ENCODE measurements around the gene NDUFC2.
"Not testable (repeated sequence)": the region's sequence is repeated elsewhere in the genome, so short reads cannot be mapped to it uniquely, and the experiment has no call there.

NDUFC2 gene

GRCh38 chr11:78079232-78080083, at the start of gene NDUFC2:
Gene NDUFC2 (minus strand): TSS chr11:78079862. CDS start chr11:78079744, 118 bp downstream.
- peak; percentile 73 for DNase-seq

- DNase-seq, result no peak
These were observed 47.7 kb upstream of the NDUFC2 start for GRCh38 chr11:78127403-78127802.

- DNase-seq, result no peak
These were observed 33.1 kb upstream of the NDUFC2 start for GRCh38 chr11:78112582-78113275.

- no peak for DNase-seq
These were observed 31.6 kb upstream of the NDUFC2 start for GRCh38 chr11:78111298-78111697.

GRCh38 chr11:78110830-78111229, 31.2 kb upstream of the NDUFC2 start:
- no peak for DNase-seq

GRCh38 chr11:78110351-78110750, 30.7 kb upstream of the NDUFC2 start:
- no peak for DNase-seq

GRCh38 chr11:78109081-78110015, 29.7 kb upstream of the NDUFC2 start:
- DNase-seq, result no peak

DNA sequence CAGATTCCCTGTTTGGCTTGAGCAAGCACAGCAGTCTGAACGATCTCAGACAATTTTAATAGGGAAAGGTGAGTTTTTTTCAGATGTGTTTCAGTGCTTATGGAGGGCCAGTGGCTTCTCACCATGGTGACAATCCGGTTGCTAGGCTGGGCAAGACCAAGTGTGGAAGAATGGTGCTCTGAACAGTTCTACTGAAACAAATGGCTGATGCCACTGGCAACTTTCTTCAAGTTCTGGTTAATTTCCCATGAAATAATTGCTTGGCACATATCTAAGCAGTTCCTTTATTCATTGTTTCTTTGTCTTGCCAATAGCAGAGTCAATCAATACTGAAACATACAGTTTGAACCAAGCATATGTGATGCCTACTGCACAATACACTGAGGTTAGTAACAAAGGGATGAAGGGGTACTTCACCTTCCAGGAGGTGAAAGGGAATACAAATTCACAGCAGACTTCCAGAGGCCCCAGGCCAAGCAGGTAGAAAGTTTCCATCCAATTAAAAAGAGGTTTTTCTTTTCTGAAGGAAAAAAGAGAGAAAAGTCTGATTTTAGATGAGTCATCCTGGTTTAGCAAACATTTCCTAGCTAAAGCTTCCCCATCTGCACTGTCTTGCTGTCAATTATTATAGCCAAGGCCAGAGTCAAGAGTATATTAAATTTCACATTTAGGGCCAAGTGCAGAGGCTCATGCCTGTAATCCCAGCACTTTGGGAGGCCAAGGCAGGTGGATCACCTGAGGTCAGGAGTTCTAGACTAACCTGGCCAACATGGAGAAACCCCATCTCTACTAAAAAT, 21.2 kb upstream of the NDUFC2 start:
- DNase-seq, result no peak

GRCh38 chr11:78100261-78100660, 20.6 kb upstream of the NDUFC2 start:
- no peak for DNase-seq

GRCh38 chr11:78099666-78100065, 20.0 kb upstream of the NDUFC2 start:
- no peak for DNase-seq

DNA sequence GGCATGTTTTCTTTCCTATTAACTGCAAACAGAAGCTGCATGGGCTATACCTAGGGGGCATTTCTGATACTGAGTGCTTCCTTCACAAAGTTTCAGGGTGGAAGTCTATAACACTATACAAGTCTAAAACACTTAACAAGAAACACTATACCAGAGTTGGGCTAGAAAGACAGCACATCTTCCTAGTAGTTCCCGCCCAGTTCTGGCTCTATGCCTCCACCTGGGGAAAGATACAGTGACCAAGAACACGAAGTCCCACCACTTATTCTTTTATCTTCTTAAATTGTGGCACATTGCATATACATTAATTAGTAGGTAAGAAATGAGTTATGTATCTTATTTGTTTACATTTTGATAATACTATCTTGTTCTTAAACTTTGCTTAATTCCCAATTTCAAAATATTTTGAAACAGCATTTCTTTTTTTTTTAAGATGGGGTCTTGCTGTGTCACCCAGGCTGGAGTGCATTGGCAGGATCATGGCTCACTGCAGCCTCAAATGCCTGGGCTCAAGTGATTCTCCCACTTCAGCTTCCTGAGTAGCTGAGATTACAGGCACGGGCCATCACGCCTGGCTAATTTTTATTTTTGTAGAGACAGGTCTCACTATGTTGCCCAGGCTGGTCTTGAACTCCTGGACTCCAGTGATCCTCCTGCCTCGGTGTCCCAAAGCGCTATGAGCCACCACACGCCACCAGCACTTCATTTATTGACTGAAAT, 18.2 kb upstream of the NDUFC2 start:
- DNase-seq, result no peak

- no peak for DNase-seq
These were observed 14.6 kb upstream of the NDUFC2 start for GRCh38 chr11:78094250-78094649.

DNA sequence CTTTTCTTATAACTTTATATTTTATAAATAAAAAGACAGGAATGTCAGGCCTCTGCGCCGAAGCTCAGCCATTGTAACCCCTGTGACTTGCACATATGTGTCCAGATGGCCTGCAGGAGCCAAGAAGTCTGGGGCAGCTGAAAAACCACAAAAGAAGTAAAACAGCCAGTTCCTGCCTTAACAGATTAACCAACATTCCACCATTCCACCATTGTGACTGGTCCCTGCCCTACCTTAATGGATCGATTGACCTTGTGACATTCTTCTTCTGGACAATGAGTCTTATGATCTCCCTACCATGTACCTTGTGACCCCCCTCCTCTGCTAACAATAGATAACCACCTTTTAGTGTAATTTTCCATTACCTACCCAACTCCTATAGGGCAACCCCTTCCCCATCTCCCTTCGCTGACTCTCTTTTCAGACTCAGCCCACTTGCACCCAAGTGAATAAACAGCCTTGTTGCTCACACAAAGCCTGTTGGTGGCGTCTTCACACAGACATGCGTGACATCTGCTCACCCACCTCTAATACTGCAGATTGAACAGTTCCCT, 6.9 kb upstream of the NDUFC2 start:
- DNase-seq, result not testable (repeated sequence)

DNA sequence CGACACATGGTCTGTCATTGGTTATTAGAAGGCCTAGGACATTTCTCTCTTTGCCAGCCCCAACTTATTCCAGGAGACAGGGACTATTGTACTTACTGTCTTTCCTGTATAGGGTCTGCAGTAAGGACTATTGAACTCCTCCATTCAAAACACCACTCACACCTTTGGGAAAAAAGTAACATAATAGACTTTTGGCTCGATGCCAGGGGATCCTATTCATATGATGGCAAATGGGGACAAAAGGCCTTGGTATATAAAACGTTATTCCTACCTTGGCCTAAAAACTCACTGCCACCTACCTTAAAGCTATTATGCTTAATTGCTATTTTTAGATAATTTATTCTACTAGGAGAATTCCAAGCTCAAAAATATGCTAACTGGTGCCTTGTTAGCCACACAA, 6.3 kb upstream of the NDUFC2 start:
- DNase-seq, result no peak

DNA sequence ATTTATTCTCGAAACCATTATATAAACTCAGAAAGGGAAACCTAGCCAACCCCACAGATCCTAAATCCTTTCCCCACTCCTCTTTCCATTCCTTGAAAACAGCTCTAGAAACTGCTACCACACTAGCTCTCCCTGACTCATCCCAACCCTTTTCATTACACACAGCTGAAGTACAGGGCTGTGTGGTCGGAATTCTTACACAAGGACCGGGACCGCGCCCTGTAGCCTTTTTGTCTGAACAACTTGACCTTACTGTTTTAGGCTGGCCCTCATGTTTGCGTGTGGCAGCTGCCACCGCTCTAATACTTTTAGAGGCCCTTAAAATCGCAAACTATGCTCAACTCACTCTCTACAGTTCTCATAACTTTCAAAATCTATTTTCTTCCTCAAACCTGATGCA, 4.8 kb upstream of the NDUFC2 start:
- DNase-seq, result not testable (repeated sequence)

- no peak for DNase-seq
These were observed 3.4 kb upstream of the NDUFC2 start for GRCh38 chr11:78083021-78083420.

GRCh38 chr11:78082146-78082545, 2.5 kb upstream of the NDUFC2 start:
- DNase-seq, result no peak

DNA sequence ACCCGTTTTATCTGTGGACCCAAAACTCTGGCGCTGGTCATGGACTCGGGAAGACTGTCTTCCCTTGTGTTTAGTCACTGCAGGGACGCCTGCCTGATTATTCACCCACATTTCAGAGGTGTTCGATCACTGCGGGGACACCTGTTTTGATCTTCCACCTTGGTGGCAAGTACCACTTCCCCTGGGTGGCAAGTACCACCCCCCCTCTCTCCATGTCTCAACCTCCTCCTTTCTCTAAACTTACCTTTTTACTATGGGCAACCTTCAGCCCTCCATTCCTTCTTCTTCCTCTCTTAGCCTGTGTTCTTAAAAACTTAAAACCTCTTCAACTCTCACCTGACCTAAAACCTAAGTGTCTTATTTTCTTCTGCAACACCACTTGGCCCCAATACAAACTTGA, 1.9 kb upstream of the NDUFC2 start:
- no peak for DNase-seq

DNA sequence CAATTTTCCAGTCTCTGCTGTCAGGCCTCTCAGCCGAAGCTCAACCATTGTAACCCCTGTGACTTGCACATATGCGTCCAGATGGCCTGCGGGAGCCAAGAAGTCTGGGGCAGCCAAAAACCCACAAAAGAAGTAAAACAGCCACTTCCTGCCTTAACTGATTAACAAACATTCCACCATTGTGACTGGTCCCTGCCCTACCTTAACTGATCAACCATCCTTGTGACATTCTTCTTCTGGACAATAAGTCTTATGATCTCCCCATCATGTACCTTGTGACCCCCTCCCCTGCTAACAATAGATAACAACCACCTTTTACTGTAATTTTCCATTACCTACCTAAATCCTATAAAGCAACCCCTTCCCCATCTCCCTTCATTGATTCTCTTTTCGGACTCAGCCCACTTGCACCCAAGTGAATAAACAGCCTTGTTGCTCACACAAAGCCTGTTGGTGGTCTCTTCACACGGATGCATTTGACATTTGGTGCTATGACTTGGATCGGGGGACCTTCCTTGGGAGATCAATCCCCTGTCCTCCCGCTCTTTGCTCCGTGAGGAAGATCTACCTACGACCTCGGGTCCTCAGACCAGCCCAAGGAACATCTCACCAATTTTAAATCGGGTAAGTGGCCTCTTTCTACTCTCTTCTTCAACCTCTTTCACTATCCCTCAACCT, 1.3 kb upstream of the NDUFC2 start:
- DNase-seq, result no peak

- no peak for DNase-seq
These were observed 589 bp upstream of the NDUFC2 start for GRCh38 chr11:78080084-78080817.

Measured in CD4-positive, alpha-beta T cell treated with Interleukin-12 subunit alpha and Interleukin-12 subunit beta, for 1 hour (primary cell).